Measurements from ENCODE around the gene AAMP.

AAMP gene

DNA sequence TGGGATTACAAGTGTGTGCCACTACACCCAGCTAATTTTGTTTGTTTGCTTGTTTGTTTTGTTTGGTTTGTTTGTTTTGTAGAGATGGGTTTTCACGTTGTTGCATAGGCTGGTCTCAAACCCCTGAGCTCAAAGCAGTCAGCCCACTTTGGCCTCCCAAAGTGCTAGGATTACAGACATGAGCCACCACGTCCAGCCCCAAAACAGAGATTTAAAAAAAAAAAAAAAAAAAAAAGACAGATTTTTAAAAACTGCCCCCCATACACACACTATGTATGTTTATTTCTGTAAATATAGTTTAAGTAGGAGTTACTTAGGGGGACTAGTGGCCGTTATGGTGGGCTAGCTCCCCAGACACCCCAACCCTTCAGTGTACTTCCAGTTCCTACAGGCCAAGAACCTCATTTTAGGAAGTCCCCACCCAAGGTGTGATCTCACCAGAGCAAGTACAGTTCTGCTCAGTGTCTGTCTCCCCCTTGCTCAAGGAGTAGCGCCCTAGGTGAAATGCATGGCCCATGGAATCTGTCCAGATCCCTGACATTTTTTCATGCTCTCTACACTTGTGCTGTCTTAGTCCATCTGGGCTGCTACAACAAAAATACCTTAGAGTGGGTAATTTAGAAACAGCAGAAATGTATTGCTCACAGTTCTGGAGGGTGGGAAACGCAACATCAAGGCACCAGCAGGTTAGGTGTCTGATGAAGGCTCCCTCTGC is 23.9 kb upstream of the AAMP start:
- no peak for DNase-seq

GRCh38 chr2:218292048-218293014 is 22.4 kb upstream of the AAMP start, which contains the start of gene TMBIM1:
Gene TMBIM1 (minus strand): TSS chr2:218292503. CDS start chr2:218282141, 10,362 bp downstream.
- peak; percentile 31 to 37 for DNase-seq

DNA sequence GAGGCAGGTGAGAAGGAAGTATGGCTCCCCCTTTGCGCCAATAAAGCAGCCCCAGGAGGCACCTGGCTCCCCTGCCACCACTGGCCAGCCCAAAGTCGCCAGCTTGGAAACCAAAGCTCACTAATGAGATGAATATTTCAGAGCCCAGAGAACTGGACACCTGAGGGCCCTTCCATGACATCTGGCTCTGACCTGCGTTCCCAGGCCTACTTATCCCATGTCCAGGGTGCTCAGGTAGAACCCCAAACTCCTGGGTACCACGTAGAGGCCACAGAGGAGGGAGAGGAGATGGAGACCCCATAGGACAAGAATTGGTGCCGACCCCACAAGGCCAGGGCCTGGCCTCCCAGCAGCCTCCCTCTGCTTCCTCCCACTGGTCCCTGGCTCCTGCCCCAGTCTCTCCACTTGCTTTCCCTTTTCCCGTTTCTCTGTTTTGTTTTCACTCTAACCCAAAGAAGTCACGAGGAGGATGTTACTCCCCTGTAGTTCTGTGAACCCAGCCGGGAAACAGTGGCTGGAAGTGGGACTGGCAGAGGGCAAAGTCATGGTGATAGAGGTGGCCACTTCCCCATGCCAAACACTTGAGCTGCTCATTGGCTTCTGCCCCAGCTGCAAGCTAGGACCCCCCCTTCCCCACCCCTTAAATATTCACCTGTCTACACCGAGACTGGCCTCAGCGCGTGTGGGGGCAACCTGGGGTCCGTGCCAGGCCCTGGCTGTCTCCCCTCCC is 21.5 kb upstream of the AAMP start:
- no peak for DNase-seq

DNA sequence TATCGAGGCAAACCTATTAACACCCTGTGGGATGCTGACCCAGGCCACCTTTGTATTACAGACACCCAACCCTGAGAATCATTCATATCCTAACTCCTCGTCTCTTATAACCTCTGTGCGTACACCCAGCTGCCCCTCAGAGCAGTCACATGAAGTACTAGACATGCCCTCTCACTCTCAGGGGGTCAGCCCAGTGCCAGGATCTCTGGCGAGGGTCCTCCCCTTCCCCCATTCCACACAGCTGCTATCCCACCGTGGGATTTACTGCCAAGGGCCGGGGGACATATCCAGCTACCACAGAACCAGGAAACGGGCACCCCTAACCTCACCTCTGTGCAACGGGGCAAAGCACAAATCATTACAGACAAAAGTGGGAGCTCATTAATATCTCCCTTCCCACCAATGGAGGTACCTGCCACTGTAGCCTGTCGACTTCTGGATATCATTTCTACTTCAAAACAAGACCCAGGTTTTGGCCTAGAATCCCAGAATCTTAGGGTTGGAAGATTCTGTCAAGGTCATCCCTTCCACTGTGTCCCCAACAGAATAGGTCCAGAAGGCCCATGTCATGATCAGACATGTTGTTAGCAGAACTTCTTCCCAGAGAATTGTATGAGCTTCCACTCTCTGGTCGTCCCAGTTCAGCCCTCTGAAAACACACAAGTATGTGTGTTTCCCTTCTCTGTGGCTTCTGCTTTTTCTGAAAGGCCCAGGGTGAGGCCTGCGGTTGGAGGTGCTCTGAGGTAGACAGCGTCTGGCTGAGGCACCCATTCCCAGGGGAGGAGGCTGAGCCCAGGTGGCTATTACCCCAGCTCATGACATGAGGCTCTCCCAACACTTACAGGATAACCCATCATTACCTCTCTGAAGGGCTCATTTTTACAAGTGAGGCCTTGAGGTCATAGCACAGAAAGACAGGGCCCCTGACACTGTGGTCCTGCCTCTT is 20.7 kb upstream of the AAMP start:
- no peak for DNase-seq

DNA sequence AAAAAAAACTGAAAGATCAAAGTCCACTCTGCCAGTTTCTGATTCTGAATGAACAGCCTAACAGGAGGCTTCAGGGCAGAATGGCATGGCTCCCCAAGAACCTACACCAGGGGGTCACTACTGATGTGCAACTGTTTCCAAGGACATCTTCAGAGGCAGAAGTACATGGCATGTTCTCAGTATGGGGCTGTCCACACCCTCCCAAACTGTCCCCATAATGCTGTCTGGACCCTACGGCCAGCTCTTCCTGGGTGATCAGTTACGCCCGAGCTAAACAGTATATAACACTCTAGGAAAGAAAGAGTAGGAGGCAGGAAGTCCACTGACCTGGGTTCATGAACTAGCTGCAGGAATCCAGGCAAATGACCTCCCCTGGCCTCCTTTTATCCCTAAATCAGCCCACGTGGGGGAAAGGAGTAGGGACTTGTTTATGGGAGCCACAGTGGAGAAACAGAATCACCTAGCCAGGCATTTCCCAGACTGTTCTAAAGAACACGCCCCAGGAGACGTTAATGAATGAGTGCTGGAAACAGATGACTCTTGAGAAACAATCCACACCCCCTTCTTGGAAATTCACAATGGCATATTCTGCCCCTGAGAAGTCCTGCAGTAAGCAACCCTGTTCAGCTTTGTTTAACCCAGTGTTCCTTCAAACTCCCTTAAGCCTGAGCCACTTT is 19.8 kb upstream of the AAMP start:
- DNase-seq, result no peak

GRCh38 chr2:218286570-218287459 is 16.9 kb upstream of the AAMP start:
- DNase-seq, result peak; percentile 22 to 52

DNA sequence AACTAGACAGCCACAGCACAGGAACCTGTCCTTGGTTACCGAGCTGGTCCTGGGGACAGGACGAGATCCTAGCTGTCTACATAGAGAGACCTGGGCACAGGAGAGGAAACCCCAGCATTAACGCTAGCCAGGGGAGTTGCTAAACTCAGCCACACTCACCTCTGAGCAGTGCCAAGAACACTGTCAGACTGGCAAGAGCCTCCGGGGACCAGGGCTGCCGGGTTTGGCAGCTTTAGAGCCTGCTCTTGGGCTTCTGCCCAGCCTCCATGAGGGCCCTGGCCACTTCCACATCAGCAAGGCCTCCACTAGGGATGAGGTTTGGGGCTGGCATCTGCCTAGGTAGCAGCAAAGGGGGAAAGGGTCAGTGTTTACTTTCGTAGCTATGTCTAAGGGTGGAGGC is 15.7 kb upstream of the AAMP start:
- no peak for DNase-seq

DNA sequence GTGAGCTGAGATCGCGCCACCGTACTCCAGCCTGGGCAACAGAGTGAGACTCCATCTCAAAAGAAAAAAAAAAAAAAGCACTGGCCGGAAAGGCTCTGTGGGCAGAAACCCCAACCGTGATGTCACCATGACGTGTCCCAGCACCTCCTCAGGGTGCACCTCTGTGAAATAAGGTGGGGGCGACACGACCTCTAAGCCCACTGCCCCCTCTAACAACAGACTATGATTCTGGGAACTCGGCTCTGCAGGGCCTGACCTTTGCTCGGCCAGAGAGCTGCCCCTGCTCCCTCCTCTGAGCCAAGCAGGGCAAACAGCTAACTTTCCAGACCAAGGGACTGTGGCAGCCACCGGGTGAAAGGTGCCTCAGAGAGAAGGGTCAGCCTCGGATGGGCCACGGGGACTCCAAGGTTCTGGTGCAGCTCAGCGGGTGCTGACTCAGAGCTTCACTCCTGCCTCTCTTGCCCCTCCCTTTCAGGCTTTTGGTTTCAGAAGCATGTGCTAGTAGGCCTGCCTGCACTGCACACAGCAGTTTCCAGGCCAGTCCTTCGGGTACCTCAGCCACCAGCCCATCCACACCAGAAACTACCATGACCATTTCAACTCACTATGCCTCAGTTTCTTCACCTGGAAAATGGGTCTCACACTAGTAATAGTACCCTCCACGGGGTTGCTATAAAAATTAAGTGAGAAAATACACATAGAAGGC is 14.3 kb upstream of the AAMP start:
- no peak for DNase-seq

- no peak for DNase-seq
Measured at GRCh38 chr2:218282173-218282991, 12.4 kb upstream of the AAMP start.

GRCh38 chr2:218281449-218281848 is 11.5 kb upstream of the AAMP start:
- no peak for DNase-seq

- DNase-seq, result no peak
Measured at GRCh38 chr2:218280260-218280870, 10.4 kb upstream of the AAMP start.

- DNase-seq, result no peak
Measured at GRCh38 chr2:218278531-218279360, 8.8 kb upstream of the AAMP start.

DNA sequence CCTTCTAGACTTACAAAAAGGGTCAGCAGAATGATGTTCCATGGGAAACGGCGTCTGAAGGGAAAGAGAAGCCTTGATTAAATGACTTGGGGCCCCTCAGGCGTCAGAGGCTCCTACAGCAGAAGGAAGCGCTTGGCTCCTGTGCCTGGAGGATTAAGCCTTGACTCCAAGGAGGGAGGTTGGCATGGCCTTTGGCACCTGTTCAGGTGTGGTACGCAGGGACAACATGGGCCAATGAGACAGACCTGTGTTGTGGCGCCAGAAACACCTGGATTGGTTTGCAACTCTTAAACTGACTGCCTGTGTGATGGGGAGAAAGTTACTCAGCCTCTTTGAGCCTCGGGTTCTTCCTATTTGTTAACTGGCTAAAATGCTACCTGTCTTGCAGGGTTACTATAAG is 8.0 kb upstream of the AAMP start:
- no peak for DNase-seq

DNA sequence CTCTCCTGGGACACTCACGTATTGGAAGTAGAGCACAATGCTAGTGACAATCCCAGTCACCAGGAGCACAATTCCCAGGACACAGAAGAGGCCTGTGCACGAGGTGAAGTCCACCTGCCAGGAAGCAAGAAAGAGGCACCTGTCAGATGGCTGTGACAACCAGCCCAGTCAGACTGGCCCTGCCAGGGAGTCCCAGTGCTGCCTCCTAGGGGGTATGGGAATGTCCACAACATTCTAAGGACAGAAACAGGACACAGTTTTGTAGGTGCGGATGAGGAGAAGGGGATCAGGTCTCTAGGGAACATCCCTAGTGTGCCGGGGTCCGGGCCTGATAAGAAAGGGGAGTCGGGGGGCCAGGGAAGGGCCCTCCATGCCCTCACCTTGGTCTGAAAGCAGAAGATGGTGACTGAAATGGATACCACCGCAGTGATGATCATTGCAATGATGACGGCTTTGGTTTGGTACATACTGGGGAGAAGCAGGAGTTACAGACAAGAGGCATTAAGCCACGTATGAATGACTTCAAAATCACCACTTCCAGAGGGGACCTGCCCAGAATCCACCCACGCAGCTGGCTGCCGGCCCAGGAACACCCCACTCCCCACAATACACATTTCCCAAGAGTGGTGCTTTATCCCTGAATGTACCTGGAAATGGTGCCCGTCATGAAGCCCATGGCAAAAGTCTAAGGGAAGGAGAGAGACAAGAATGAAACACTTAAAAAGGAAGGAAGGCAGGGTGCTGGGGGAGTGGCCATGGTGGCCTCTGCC is 7.2 kb upstream of the AAMP start:
- DNase-seq, result no peak

- no peak for DNase-seq
Measured at GRCh38 chr2:218275371-218276072, 5.6 kb upstream of the AAMP start.

DNA sequence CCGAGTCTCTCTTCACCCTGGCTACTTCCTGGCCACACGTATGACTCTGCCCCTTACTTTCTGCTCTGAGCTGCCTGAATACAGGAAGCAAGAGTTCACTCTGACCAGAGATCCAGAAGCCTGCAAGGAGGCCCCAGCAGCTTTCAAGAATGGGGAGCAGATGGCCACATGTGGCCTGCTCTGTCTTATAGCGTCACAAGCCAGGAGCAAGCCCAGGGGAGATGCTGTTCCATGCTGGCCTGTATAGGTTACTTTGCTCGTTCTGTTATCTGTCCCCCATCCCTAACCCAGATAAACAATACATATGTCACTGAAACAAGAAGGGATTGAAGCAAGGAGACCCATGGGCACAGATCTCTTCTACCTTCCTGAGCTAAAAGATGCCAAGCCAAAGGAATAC is 4.6 kb upstream of the AAMP start:
- DNase-seq, result no peak
